Measurements from ENCODE around the gene PHLDB2. TPM values are rescaled to one million over a fixed set of nuclear protein-coding genes. Genes with fewer than 3 reads are reported as not detected.

PHLDB2 gene
- total RNA-seq, 4 donors from 2014 or later = 12.9 to 34.7 (median 27.1) TPM

DNA sequence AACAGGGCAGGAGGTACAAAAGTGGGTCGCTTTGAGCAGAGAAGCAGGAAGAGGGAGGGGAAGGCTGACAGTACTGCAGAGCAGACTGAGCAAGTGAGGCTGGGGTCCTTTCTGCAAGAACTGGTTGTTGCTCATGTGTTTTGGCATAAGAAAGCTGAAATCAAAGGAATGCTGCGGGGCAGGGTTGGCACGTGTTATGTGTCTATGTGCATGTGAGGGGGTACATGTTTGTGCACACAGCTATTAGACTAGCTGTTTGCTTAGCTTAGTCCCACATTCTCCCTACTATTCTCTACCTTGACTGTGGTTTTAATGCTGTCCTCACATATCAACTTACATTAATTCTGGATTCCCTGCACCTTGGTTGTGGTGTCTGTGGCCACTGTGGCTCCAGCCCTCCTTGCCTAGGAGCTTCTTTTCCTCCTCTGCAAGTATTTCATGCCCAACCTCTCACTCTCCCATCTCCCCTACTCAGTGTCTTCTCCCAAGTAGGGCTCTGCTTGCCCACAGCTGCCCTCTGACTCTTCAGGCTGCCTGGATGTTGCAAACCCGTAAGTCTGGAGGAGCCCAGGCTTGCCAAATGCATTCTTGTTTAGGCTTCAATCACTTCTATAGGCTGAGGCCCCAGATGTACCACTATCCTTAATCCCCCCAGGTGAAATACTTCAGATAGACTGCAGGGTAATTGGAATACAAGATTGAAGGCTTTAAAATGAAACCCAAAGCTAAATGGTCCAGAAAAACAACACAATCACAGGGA lies 144.4 kb downstream of the PHLDB2 start:
- Histone ChIP-seq H3K27ac (no peak overlapping the region), H3K4me1 (peaks cover 4 to 17% of the 10 kb centered on the region in 2 donors), H3K9me3 (no peaks in the 10 kb centered on the region), H3K36me3 (no peaks in the 10 kb centered on the region), H3K4me3 (replicated peaks in 1 of 3) (no peak overlapping the region), H3K27me3 (no peaks in the 10 kb centered on the region)
- no peak for DNase-seq
- intact Hi-C loops (cut with DNase I) = no loop called here
- TF ChIP-seq, protein P1, sequence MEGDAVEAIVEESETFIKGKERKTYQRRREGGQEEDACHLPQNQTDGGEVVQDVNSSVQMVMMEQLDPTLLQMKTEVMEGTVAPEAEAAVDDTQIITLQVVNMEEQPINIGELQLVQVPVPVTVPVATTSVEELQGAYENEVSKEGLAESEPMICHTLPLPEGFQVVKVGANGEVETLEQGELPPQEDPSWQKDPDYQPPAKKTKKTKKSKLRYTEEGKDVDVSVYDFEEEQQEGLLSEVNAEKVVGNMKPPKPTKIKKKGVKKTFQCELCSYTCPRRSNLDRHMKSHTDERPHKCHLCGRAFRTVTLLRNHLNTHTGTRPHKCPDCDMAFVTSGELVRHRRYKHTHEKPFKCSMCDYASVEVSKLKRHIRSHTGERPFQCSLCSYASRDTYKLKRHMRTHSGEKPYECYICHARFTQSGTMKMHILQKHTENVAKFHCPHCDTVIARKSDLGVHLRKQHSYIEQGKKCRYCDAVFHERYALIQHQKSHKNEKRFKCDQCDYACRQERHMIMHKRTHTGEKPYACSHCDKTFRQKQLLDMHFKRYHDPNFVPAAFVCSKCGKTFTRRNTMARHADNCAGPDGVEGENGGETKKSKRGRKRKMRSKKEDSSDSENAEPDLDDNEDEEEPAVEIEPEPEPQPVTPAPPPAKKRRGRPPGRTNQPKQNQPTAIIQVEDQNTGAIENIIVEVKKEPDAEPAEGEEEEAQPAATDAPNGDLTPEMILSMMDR (IDR thresholded peaks at IDR 0.05) = no peak
- no peak for TF ChIP-seq POLR2A (IDR thresholded peaks at IDR 0.05)
- WGBS, 2 donors = 84 to 91% methylated on average over 4 of the region's 4 CpGs

DNA sequence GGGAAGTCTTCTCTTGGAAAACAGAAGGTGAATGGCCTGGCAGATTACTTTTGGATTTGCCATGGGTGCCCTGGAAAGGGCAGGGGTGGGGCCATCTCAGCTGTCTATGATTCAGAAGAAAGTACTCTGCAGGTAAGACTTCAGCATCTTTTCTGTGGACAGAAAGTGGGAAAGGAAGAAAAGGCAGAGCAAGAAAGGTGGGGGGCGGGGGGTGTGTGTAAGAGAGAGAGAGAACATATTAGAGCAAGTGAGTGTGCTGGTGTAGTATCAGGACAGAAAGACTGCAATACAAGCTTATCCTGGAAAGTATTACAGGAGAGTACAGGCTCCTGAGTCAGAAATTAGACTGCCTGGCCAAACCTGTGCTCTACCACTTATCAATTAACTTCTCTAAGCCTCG lies 145.1 kb downstream of the PHLDB2 start:
- TF ChIP-seq, protein P1 (IDR thresholded peaks at IDR 0.05) = no peak
- no peak for TF ChIP-seq POLR2A (IDR thresholded peaks at IDR 0.05)
- intact Hi-C loops (cut with DNase I) = no loop called here
- 89 to 91% methylated on average over 2 of the region's 2 CpGs for WGBS, 2 donors

DNA sequence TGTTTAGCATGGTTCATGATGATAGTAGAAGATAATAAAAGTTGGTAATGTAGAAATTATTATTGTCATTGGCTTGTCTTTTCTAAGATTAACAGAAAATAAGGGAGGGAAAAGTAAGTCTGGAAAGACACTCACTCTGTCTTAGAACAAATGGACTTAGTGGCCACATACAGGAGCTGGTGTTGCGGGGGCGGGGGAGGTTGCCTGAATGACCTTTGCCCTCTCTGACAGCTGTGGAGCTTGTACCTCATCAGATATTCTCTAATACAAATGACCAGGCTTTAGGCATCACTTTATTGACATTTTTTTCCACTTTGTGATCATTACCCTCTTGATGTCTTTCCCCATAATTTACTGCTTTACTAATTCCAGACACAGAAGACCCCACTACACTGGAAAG lies 145.6 kb downstream of the PHLDB2 start:
- 94 to 95% methylated on average over 2 of the region's 2 CpGs for WGBS, 2 donors
- DNase-seq = no peak
- Histone ChIP-seq H3K4me3 (replicated peaks in 1 of 3) (no peak overlapping the region), H3K27ac (no peak overlapping the region), H3K9me3 (no peaks in the 10 kb centered on the region), H3K27me3 (no peaks in the 10 kb centered on the region), H3K36me3 (no peaks in the 10 kb centered on the region), H3K4me1 (peaks cover 0 to 15% of the 10 kb centered on the region in 2 donors)
- TF ChIP-seq, protein P1 (IDR thresholded peaks at IDR 0.05) = no peak
- no peak for TF ChIP-seq POLR2A (IDR thresholded peaks at IDR 0.05)
- intact Hi-C loops (cut with DNase I) = no loop called here

More for the DNA sequence above, 145.1 kb downstream of the PHLDB2 start:
- DNase-seq = no peak
- Histone ChIP-seq H3K36me3 (no peaks in the 10 kb centered on the region), H3K27me3 (no peaks in the 10 kb centered on the region), H3K4me1 (peaks cover 4 to 18% of the 10 kb centered on the region in 2 donors), H3K9me3 (no peaks in the 10 kb centered on the region), H3K4me3 (replicated peaks in 1 of 3) (no peak overlapping the region), H3K27ac (no peak overlapping the region)

DNA sequence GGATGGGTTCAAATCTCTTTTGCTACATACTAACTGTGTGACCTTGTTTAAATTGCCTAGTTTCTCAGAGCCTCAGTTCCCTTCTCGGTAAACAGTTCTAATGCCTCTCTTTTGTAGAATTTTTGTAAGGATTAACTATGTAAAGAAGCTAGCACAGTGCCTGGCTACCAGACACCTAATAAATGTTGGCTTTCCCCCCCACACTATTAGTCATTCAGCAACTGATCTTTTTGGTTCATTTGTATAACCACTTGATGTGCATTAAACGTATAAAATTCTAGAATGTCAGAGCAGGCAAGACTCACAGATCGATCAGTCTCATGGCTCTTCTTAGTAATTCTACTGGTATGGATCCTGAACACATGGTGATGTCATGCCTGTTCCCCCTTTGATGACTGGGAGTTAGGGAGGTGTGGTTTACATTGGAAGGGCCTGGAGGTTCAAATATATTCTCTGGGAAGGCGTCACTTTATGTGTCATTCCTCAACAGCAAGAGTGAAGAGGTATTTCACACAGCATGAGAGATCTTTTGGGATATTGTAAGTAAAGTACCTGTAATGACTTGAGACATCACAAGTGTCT lies 146.1 kb downstream of the PHLDB2 start:
- H3K27ac ChIP-seq = no peak overlapping the region
- no peaks in the 10 kb centered on the region for H3K9me3 ChIP-seq
- H3K36me3 ChIP-seq = no peaks in the 10 kb centered on the region
- 74 to 82% methylated on average over 4 of the region's 4 CpGs for WGBS, 2 donors
- no peaks in the 10 kb centered on the region for H3K27me3 ChIP-seq
- no peak for DNase-seq
- intact Hi-C loops (cut with DNase I) = no loop called here
- peaks cover under 1 to 15% of the 10 kb centered on the region in 2 donors for H3K4me1 ChIP-seq
- no peak overlapping the region for H3K4me3 ChIP-seq (replicated peaks in 1 of 3)
- TF ChIP-seq POLR2A (IDR thresholded peaks at IDR 0.05) = no peak
- TF ChIP-seq, protein P1 (IDR thresholded peaks at IDR 0.05) = no peak

DNA sequence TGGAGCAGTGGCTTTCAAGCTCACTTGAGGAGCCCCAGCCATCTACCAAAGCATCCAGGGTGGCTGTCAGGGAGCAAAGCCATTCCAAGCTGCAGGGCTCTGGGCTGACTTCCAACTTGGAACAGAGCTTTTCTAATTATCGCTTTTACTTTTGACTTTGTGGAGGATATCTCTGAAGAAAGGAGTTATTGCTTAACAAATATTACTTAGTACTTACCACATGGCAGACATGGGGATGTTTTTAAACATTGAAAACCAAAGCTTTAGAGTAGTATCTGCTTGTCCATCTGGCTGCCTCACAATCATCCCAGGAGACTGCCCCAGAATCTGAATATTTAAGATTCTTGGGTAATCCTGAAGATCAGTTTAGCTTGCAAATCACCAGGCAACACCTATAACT lies 148.6 kb downstream of the PHLDB2 start:
- H3K36me3 ChIP-seq = no peaks in the 10 kb centered on the region
- peaks cover 11 to 36% of the 10 kb centered on the region in 2 donors for H3K4me1 ChIP-seq
- intact Hi-C loops (cut with DNase I) = no loop called here
- peak in 1 of 2 donors; percentile 18 for DNase-seq
- H3K27ac ChIP-seq = no peak overlapping the region
- TF ChIP-seq, protein P1 (IDR thresholded peaks at IDR 0.05) = no peak
- no peak for TF ChIP-seq POLR2A (IDR thresholded peaks at IDR 0.05)
- no peaks in the 10 kb centered on the region for H3K27me3 ChIP-seq
- WGBS, 2 donors = 22 to 33% methylated on average over 1 of the region's 1 CpG
- no peaks in the 10 kb centered on the region for H3K9me3 ChIP-seq
- H3K4me3 ChIP-seq (replicated peaks in 1 of 3) = no peak overlapping the region
